Measurements from ENCODE around the gene POLDIP2. TPM values are rescaled to one million over a fixed set of nuclear protein-coding genes. Genes with fewer than 3 reads are reported as not detected.

Gene POLDIP2
- total and polyA plus RNA-seq, 9 of the 15 experiments (the other 6 are each of a cell fraction or from before 2014, with no cell fraction given): 22.0 to 137 (median 104) TPM

DNA sequence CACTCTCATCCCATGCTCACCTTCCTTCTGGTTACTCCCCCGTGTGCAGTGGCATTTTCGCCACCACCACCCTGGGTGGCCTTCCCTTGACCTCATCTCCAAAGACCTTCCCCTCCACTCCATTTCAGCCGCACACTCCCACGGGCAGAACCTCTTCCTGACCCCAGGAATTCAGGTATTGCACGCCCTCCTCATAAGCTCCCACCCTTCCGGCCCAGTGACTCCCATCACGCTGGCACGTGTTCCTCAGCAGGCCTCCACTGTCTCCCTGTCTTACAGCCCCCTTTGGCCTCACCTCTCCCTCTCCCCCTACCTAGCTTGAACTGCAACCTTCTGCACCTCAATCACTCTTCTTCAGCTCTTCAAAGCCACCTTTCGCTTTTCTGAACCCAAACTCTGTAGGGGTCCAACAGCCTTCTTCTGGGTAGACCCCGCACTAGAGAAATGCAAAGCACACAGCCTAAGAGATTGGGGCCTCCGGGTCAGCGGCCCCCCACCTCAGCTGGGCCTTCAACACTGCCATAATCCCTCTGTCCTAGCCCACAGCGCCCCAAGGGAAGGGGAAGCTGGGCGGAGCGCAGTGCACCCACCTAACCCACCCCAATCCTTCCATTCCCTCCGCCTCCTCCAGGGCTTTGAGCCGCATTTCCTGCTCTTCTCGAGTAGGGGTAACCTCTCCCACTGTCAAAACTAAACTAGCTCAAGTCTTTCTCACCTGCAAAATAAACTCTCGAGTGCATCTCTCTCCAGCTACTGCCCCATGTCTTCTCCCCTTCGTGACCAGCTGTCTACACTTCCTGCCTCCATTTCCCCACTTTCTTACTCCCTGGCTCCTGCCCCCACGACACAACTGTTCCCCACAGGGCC, 40.0 kb downstream of the POLDIP2 start:
- peaks cover 21% of the 10 kb centered on the region for H3K36me3 ChIP-seq (ENCODE audit: control insufficient read depth, insufficient read depth, low read length)
- in situ Hi-C loops (cut with MboI): no loop called here
- H3K27ac ChIP-seq (ENCODE audit: extremely low read depth, low read depth, low read length): peak overlapping the region; percentile 81
- H3K4me2 ChIP-seq (ENCODE audit: insufficient read depth, low read length): peak overlapping the region; percentile 93
- CTCF ChIA-PET (ENCODE audit: low intra/inter-chr PET ratio): no interaction called here
- H2AFZ ChIP-seq (ENCODE audit: low read depth, low read length): peak overlapping the region; percentile 82
- no TSS peak for BruUV-seq (replicated peaks)
- FAIRE-seq: no peak
- peak overlapping the region; percentile 78 to 99 for H3K9ac ChIP-seq (ENCODE audit: insufficient read depth in 1 of 2, low read depth in 2 of 2, low read length in 2 of 2)
- H3K9me1 ChIP-seq (ENCODE audit: control insufficient read depth, insufficient read depth, low read length): no peaks in the 10 kb centered on the region
- ATAC-seq: peak; percentile 1; the same call in 1 of the 3 replicates
- intact Hi-C loops (cut with micrococcal nuclease): no loop called here
- H3K9me3 ChIP-seq (replicated peaks; ENCODE audit: control insufficient read depth, insufficient read depth, low read depth, low read length): no peaks in the 10 kb centered on the region
- H3K27me3 ChIP-seq (ENCODE audit: control insufficient read depth in 2 of 2, insufficient read depth in 2 of 2, low read length in 2 of 2): no peaks in the 10 kb centered on the region
- 36% methylated on average over 14 of the region's 21 CpGs for WGBS (ENCODE audit: insufficient coverage, low coverage, missing lambda C conversion rate)
- peak; percentile 30 to 52 (median 36) for DNase-seq (ENCODE audit: extremely low read depth in 1 of 4, low spot score in 3 of 4)
- H3K4me1 ChIP-seq (replicated peaks in 1 of 2; ENCODE audit: control insufficient read depth in 2 of 2, insufficient read depth in 2 of 2, low read length in 2 of 2): peaks cover 35 to 39% of the 10 kb centered on the region in 2 experiments
- peak overlapping the region; percentile 56 for H3K4me3 ChIP-seq
- H3K79me2 ChIP-seq (ENCODE audit: control insufficient read depth, insufficient read depth, low read length): peaks cover 56% of the 10 kb centered on the region
- POLR2A ChIA-PET: interaction anchor here (0.6 to 4.9 kb wide), 7 partner anchors 11 to 742 kb away, joined by 3 to 62 read pairs (median 9); partner anchors contain the start of genes IFT20 and TNFAIP1
- H4K20me1 ChIP-seq (replicated peaks; ENCODE audit: control insufficient read depth, insufficient read depth, low read length): 0 out of 2 replicates have a peak, but pooled peaks cover 8% of the 10 kb centered on the region
- TF ChIP-seq DACH1 (IDR thresholded peaks at IDR 0.05; ENCODE audit: partially characterized antibody): no peak
- TF ChIP-seq SOX6 (IDR thresholded peaks at IDR 0.05): no peak
- no peak for TF ChIP-seq STAT5B (CRISPR knock-in tag; IDR thresholded peaks at IDR 0.05)
- TF ChIP-seq, protein P1, sequence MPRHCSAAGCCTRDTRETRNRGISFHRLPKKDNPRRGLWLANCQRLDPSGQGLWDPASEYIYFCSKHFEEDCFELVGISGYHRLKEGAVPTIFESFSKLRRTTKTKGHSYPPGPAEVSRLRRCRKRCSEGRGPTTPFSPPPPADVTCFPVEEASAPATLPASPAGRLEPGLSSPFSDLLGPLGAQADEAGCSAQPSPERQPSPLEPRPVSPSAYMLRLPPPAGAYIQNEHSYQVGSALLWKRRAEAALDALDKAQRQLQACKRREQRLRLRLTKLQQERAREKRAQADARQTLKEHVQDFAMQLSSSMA (CRISPR knock-in tag; IDR thresholded peaks at IDR 0.05): no peak
- no peak for TF ChIP-seq MCM5 (IDR thresholded peaks at IDR 0.05; ENCODE audit: low read depth)
- TF ChIP-seq ZNF717 (CRISPR knock-in tag; IDR thresholded peaks at IDR 0.05): no peak
- TF ChIP-seq, protein P2, sequence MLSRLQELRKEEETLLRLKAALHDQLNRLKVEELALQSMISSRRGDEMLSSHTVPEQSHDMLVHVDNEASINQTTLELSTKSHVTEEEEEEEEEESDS (CRISPR knock-in tag; IDR thresholded peaks at IDR 0.05): no peak
- TF ChIP-seq EP400 (IDR thresholded peaks at IDR 0.05): peak; percentile 56; the same call in 1 of the 2 replicates
- peak; percentile 62 for TF ChIP-seq BHLHE40 (IDR thresholded peaks at IDR 0.05; ENCODE audit: low read length)
- TF ChIP-seq STAG1 (CRISPR knock-in tag; IDR thresholded peaks at IDR 0.05; ENCODE audit: borderline replicate concordance): no peak
- no peak for TF ChIP-seq SMAD1 (IDR thresholded peaks at IDR 0.05; ENCODE audit: low read depth, low read length, partially characterized antibody)
- peak; percentile 20 for TF ChIP-seq WHSC1 (IDR thresholded peaks at IDR 0.05; ENCODE audit: low read length)
- TF ChIP-seq, protein P3, sequence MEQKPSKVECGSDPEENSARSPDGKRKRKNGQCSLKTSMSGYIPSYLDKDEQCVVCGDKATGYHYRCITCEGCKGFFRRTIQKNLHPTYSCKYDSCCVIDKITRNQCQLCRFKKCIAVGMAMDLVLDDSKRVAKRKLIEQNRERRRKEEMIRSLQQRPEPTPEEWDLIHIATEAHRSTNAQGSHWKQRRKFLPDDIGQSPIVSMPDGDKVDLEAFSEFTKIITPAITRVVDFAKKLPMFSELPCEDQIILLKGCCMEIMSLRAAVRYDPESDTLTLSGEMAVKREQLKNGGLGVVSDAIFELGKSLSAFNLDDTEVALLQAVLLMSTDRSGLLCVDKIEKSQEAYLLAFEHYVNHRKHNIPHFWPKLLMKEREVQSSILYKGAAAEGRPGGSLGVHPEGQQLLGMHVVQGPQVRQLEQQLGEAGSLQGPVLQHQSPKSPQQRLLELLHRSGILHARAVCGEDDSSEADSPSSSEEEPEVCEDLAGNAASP (IDR thresholded peaks at IDR 0.05): no peak
- peak; percentile 10; the same call in 1 of the 2 replicates for TF ChIP-seq NR2C1 (IDR thresholded peaks at IDR 0.05)
- TF ChIP-seq NR2C1 (tag; IDR thresholded peaks at IDR 0.05): 0 out of 2 replicates have a peak, but pooled peaks have one; percentile 26
- 0 out of 4 replicates have a peak, but pooled peaks of 1 of the 2 experiments have one; percentile 8 for TF ChIP-seq HDAC1 (IDR thresholded peaks at IDR 0.05)
- TF ChIP-seq ZFP1 (CRISPR knock-in tag; IDR thresholded peaks at IDR 0.05): no peak
- TF ChIP-seq, protein P4, sequence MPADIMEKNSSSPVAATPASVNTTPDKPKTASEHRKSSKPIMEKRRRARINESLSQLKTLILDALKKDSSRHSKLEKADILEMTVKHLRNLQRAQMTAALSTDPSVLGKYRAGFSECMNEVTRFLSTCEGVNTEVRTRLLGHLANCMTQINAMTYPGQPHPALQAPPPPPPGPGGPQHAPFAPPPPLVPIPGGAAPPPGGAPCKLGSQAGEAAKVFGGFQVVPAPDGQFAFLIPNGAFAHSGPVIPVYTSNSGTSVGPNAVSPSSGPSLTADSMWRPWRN (IDR thresholded peaks at IDR 0.05; ENCODE audit: low read depth): no peak
- no peak for TF ChIP-seq ZFP36 (IDR thresholded peaks at IDR 0.05; ENCODE audit: low read depth, low read length, partially characterized antibody)
- peak in 1 of 2 experiments; percentile 10; a peak in 2 of 4 replicates for TF ChIP-seq ARNT (IDR thresholded peaks at IDR 0.05)

Data from K562 (cell line).